Stomach (tissue), 4 donors: ENCODE measurements around the gene PRKAA1.
"Not testable (repeated sequence)": the region's sequence is repeated elsewhere in the genome, so short reads cannot be mapped to it uniquely, and the experiment has no call there.

ENCODE experiments used
- CTCF ChIP-seq, 7 experiments: fragments of 450-650 bp in 4 of 7; fragments of 200-600 bp in 3 of 7; sonication (generic) in 3 of 7; IDR thresholded peaks; one replicate each; pipeline ENCODE4 v1.5.1; 2016 to 2019; ENCODE audit warnings: antibody characterized with exemption in 7 of 7, control low read depth in 2 of 7, mild to moderate bottlenecking in 1 of 7
- EP300 ChIP-seq: sonication (generic); formaldehyde crosslinking; IDR thresholded peaks from one replicate; pipeline ENCODE4 v1.6.1; 2017; ENCODE audit warnings: antibody characterized with exemption
- POLR2A ChIP-seq, 4 donors: fragments of 450-650 bp; IDR thresholded peaks; one replicate each; pipeline ENCODE4 v1.6.1; 2016; ENCODE audit warnings: antibody characterized with exemption in 4 of 4, control low read depth in 2 of 4, mild to moderate bottlenecking in 1 of 4, moderate library complexity in 1 of 4
- POLR2AphosphoS5 ChIP-seq, 3 donors: sonication (generic); formaldehyde crosslinking; IDR thresholded peaks; one replicate each; pipeline ENCODE4 v1.6.1; 2016; ENCODE audit warnings: antibody characterized with exemption in 3 of 3

DNA sequence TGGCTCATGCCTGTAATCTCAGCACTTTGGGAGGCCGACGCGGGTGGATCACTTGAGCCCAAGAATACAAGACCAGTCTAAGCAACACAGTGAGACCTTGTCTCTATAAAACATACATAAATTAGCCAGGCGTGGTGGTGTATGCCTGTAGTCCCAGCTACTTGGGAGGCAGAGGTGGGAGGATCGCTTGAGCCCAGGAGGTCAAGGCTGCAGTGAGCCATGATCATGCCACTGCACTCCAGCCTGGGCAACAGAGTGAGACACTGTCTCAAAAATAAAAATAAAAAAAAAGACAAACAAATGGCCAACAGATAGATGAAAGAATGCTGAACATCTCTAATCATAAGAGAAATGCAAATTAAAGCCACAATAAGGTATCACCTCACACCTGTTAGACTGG lies 9.2 kb downstream of the PRKAA1 start:
- not testable (repeated sequence) for TF ChIP-seq CTCF (IDR thresholded peaks at IDR 0.05); POLR2A (IDR thresholded peaks at IDR 0.05); EP300; POLR2AphosphoS5 (IDR thresholded peaks at IDR 0.05)
